Progenitor cell of endocrine pancreas (in vitro differentiated cells): Measurements from ENCODE around the gene BRINP3. TPM values are rescaled to one million over a fixed set of nuclear protein-coding genes. Genes with fewer than 3 reads are reported as not detected.

ENCODE experiments used
- DNase-seq: peaks from one replicate; pipeline ENCODE4 v3.0.0; 2021; ENCODE audit warnings: low spot score; ENCODE audit not compliant: unreplicated experiment
- H3K27ac Mint-ChIP-seq: 2 replicates; pipeline ENCODE4 v1.8.0; 2021; ENCODE audit warnings: mild to moderate bottlenecking, moderate library complexity, mixed read lengths
- H3K27me3 Mint-ChIP-seq: 2 replicates; pipeline ENCODE4 v1.8.0; 2021; ENCODE audit warnings: mixed read lengths
- H3K36me3 Mint-ChIP-seq: 2 replicates; pipeline ENCODE4 v1.8.0; 2022; ENCODE audit warnings: mixed read lengths; ENCODE audit not compliant: insufficient read depth
- H3K4me1 Mint-ChIP-seq: 2 replicates; pipeline ENCODE4 v1.8.0; 2021; ENCODE audit warnings: low read depth, mixed read lengths
- H3K4me3 Mint-ChIP-seq: 2 replicates; pipeline ENCODE4 v1.8.0; 2021; ENCODE audit warnings: low read depth, mild to moderate bottlenecking, moderate library complexity, mixed read lengths
- H3K9me3 Mint-ChIP-seq: 2 replicates; pipeline ENCODE4 v1.8.0; 2021; ENCODE audit warnings: low read depth, mixed read lengths
- total RNA-seq: library from RNA; stranded (reverse); gene quantifications from 2 replicates; pipeline ENCODE4 v1.2.1, GENCODE V29; 2021
- TF ChIP-seq, protein P1 (sequence below): fragments of 200-600 bp; sonication (generic); IDR thresholded peaks from one replicate; pipeline ENCODE4 v1.5.0; 2021; ENCODE audit warnings: antibody characterized with exemption, mild to moderate bottlenecking; ENCODE audit not compliant: unreplicated experiment

The BRINP3 gene
- total RNA-seq, 1 donor from 2014 or later: not detected

DNA sequence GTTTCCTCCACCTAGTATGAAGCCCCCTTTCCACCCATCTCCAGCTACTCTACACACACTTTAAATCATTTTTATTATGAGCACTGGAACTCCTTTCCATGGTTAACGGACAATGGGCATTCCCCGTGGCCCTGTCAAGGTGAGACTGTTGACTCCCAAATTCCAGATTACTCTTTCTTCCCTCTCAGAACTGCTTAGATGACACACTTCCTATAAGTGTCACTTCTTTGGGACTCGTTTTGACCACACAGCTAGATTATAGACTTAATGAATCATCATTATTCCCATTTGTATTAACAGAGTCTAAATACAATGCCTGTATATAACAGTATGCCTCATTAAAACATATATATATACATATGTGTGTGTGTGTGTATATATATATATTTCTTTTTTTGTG lies 215.1 kb downstream of the BRINP3 start:
- TF ChIP-seq, protein P1, sequence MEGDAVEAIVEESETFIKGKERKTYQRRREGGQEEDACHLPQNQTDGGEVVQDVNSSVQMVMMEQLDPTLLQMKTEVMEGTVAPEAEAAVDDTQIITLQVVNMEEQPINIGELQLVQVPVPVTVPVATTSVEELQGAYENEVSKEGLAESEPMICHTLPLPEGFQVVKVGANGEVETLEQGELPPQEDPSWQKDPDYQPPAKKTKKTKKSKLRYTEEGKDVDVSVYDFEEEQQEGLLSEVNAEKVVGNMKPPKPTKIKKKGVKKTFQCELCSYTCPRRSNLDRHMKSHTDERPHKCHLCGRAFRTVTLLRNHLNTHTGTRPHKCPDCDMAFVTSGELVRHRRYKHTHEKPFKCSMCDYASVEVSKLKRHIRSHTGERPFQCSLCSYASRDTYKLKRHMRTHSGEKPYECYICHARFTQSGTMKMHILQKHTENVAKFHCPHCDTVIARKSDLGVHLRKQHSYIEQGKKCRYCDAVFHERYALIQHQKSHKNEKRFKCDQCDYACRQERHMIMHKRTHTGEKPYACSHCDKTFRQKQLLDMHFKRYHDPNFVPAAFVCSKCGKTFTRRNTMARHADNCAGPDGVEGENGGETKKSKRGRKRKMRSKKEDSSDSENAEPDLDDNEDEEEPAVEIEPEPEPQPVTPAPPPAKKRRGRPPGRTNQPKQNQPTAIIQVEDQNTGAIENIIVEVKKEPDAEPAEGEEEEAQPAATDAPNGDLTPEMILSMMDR: no peak
- no peaks in the 10 kb centered on the region for H3K36me3 Mint-ChIP-seq
- H3K27ac Mint-ChIP-seq: no peak overlapping the region
- no peaks in the 10 kb centered on the region for H3K9me3 Mint-ChIP-seq
- H3K27me3 Mint-ChIP-seq: no peaks in the 10 kb centered on the region
- no peak for DNase-seq
- no peaks in the 10 kb centered on the region for H3K4me1 Mint-ChIP-seq
- no peak overlapping the region for H3K4me3 Mint-ChIP-seq

- Mint-ChIP-seq H3K4me3 (no peak overlapping the region), H3K27me3 (no peaks in the 10 kb centered on the region), H3K36me3 (no peaks in the 10 kb centered on the region), H3K27ac (no peak overlapping the region), H3K9me3 (no peaks in the 10 kb centered on the region), H3K4me1 (no peaks in the 10 kb centered on the region)
- no peak for DNase-seq
- TF ChIP-seq, protein P1: no peak
These were observed 218.2 kb downstream of the BRINP3 start for GRCh38 chr1:190259424-190259823.

DNA sequence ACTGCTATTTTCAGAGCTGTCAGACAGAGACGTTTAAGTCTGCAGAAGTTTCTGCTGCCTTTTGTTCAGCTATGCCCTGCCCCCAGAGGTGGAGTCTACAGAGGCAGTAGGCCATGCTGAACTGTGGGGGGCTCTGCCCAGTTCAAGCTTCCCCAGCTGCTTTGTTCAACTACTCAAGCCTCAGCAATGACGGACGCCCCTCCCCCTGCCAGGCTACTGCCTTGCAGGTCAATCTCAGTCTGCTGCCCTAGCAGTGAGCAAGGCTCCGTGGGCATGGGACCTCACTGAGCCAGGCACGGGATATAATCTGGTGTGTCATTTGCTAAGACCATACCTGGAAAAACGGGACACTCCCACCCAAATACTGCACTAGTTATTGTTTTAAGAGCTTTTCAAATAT lies 219.7 kb downstream of the BRINP3 start:
- TF ChIP-seq, protein P1: no peak
- Mint-ChIP-seq H3K4me1 (no peaks in the 10 kb centered on the region), H3K36me3 (no peaks in the 10 kb centered on the region), H3K27ac (no peak overlapping the region), H3K4me3 (no peak overlapping the region), H3K27me3 (no peaks in the 10 kb centered on the region), H3K9me3 (no peaks in the 10 kb centered on the region)
- DNase-seq: no peak

DNA sequence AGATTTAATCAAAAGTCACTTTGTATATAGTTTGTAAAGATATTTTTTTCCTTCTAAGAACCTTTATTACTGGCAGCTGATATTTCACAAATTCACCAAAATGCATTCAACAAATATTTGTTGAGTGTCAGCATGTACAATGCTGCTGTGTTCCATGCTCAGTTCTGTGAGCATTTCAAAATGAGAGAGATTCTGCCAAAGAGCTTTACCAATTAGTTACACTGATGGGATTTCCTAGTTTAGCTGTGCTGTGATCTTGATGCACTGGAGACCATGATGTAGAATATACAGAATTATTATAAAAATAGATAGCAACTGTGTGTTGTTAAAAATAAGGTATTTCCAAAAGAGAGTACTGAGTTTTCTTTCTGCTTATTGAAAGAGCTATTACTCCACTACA lies 225.6 kb downstream of the BRINP3 start:
- H3K36me3 Mint-ChIP-seq: no peaks in the 10 kb centered on the region
- TF ChIP-seq, protein P1: no peak
- H3K4me1 Mint-ChIP-seq: no peaks in the 10 kb centered on the region
- no peak overlapping the region for H3K4me3 Mint-ChIP-seq
- H3K27ac Mint-ChIP-seq: no peak overlapping the region
- H3K27me3 Mint-ChIP-seq: no peaks in the 10 kb centered on the region
- no peak for DNase-seq
- H3K9me3 Mint-ChIP-seq: no peaks in the 10 kb centered on the region

DNA sequence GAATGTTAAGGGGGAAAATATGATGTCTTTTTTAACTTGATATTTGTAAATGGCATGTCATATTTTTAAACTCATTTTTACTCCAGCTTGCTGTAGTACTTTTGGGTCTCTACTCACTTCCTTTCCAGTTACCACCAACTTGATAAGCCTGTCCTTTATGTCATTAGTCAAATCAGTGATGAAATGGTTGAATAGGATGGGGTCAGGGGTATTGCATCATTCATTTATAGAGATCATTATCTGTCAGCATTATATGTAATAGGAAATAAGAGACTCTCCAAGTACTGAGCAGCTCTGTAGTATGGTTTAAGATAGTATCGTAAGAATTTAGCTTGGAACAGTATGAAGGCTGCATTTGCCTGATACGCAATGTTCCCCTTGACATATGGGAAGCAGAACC lies 227.3 kb downstream of the BRINP3 start:
- no peaks in the 10 kb centered on the region for H3K9me3 Mint-ChIP-seq
- H3K27ac Mint-ChIP-seq: no peak overlapping the region
- H3K36me3 Mint-ChIP-seq: no peaks in the 10 kb centered on the region
- no peaks in the 10 kb centered on the region for H3K27me3 Mint-ChIP-seq
- H3K4me3 Mint-ChIP-seq: no peak overlapping the region
- TF ChIP-seq, protein P1: no peak
- DNase-seq: no peak
- no peaks in the 10 kb centered on the region for H3K4me1 Mint-ChIP-seq
